HL-60 (cell line): ENCODE results near the gene ADCY3.

ENCODE experiments used
- GABPA ChIP-seq: IDR thresholded peaks from 2 replicates; pipeline ENCODE4 v1.6.1; 2012; ENCODE audit warnings: low read depth
- POLR2AphosphoS5 ChIP-seq: IDR thresholded peaks from 2 replicates; pipeline ENCODE4 v1.6.1; 2012; ENCODE audit warnings: low read depth
- TF ChIP-seq, protein P1 (sequence below): IDR thresholded peaks from one replicate; pipeline ENCODE4 v1.5.1; 2011; ENCODE audit warnings: low read length, control low read depth, inconsistent platforms; ENCODE audit not compliant: insufficient read depth
- TF ChIP-seq, protein P2 (sequence below): IDR thresholded peaks from 2 replicates; pipeline ENCODE4 v1.6.1; 2012; ENCODE audit warnings: low read depth; ENCODE audit not compliant: insufficient replicate concordance

DNA sequence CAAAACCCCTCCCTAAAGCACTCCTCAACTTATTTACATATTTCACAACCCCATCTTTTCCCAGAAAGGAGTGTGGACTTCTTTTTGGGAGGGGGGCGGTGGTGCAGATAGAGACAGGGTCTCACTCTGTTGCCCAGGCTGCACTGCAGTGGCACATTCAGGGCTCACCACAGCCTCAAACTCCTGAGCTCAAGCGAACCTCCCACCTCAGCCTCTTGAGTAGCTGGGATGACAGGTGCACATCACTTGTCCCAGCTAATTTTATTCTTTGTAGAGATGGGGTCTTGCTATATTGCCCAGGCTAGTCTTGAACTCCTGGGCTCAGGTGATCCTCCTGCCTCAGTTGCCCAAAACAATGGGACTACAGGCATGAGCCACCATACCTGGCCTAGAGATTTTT is 44.1 kb downstream of the ADCY3 start:
- TF ChIP-seq POLR2AphosphoS5 (no peak), GABPA (no peak)
- TF ChIP-seq, protein P1, sequence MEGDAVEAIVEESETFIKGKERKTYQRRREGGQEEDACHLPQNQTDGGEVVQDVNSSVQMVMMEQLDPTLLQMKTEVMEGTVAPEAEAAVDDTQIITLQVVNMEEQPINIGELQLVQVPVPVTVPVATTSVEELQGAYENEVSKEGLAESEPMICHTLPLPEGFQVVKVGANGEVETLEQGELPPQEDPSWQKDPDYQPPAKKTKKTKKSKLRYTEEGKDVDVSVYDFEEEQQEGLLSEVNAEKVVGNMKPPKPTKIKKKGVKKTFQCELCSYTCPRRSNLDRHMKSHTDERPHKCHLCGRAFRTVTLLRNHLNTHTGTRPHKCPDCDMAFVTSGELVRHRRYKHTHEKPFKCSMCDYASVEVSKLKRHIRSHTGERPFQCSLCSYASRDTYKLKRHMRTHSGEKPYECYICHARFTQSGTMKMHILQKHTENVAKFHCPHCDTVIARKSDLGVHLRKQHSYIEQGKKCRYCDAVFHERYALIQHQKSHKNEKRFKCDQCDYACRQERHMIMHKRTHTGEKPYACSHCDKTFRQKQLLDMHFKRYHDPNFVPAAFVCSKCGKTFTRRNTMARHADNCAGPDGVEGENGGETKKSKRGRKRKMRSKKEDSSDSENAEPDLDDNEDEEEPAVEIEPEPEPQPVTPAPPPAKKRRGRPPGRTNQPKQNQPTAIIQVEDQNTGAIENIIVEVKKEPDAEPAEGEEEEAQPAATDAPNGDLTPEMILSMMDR: no peak
- TF ChIP-seq, protein P2, sequence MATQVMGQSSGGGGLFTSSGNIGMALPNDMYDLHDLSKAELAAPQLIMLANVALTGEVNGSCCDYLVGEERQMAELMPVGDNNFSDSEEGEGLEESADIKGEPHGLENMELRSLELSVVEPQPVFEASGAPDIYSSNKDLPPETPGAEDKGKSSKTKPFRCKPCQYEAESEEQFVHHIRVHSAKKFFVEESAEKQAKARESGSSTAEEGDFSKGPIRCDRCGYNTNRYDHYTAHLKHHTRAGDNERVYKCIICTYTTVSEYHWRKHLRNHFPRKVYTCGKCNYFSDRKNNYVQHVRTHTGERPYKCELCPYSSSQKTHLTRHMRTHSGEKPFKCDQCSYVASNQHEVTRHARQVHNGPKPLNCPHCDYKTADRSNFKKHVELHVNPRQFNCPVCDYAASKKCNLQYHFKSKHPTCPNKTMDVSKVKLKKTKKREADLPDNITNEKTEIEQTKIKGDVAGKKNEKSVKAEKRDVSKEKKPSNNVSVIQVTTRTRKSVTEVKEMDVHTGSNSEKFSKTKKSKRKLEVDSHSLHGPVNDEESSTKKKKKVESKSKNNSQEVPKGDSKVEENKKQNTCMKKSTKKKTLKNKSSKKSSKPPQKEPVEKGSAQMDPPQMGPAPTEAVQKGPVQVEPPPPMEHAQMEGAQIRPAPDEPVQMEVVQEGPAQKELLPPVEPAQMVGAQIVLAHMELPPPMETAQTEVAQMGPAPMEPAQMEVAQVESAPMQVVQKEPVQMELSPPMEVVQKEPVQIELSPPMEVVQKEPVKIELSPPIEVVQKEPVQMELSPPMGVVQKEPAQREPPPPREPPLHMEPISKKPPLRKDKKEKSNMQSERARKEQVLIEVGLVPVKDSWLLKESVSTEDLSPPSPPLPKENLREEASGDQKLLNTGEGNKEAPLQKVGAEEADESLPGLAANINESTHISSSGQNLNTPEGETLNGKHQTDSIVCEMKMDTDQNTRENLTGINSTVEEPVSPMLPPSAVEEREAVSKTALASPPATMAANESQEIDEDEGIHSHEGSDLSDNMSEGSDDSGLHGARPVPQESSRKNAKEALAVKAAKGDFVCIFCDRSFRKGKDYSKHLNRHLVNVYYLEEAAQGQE: no peak
